ENCODE data around the gene CORIN. TPM values are rescaled to one million over a fixed set of nuclear protein-coding genes. Genes with fewer than 3 reads are reported as not detected.

CORIN gene
- total RNA-seq, 6 donors from 2014 or later = 0.55 to 9.4 (median 2.4) TPM

DNA sequence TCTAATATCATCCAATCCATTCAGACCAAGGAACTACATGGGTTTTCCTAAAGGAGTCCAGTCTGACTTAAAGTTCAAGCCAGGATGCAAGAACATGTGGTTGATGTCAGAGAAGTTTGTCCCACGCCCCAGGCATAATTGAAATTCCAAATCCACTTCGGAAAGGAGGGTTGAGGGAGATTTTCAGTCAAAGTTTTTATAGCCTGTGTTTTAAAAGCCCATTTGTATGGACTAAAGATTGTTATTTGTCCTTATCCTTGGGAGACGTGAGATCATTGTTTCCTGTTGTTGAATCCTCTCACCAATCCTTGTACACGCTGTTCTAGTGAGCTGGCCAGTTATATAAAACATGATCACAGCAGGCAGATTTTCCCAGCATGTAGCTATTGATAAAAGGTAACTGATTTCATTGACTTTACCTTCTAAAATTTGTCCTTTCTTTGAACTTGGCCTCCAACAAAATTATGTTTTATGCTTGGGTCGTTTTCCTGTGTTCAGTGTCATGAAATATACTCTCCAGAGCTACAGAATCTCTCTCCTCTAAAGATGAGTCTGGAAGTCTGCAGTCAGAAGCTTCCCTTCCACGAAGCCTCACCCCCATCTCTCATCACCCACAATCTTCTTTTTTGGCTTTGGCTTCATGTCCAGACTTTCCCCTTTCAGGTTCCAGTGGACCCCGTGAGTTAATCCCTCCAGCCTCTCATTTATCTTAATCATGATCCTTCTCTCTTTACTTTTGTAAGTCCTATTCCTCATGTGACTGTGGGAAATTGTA, 259.9 kb downstream of the CORIN start:
- DNase-seq = no peak
- TF ChIP-seq, protein P1, sequence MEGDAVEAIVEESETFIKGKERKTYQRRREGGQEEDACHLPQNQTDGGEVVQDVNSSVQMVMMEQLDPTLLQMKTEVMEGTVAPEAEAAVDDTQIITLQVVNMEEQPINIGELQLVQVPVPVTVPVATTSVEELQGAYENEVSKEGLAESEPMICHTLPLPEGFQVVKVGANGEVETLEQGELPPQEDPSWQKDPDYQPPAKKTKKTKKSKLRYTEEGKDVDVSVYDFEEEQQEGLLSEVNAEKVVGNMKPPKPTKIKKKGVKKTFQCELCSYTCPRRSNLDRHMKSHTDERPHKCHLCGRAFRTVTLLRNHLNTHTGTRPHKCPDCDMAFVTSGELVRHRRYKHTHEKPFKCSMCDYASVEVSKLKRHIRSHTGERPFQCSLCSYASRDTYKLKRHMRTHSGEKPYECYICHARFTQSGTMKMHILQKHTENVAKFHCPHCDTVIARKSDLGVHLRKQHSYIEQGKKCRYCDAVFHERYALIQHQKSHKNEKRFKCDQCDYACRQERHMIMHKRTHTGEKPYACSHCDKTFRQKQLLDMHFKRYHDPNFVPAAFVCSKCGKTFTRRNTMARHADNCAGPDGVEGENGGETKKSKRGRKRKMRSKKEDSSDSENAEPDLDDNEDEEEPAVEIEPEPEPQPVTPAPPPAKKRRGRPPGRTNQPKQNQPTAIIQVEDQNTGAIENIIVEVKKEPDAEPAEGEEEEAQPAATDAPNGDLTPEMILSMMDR (IDR thresholded peaks at IDR 0.05) = no peak
- TF ChIP-seq EP300 (IDR thresholded peaks at IDR 0.05) (peak in 2 of 4 donors; percentile 86 to 92), POLR2AphosphoS5 (IDR thresholded peaks at IDR 0.05) (peak in 1 of 2 donors; percentile 21), POLR2A (IDR thresholded peaks at IDR 0.05) (no peak)
- H3K27ac ChIP-seq = peak overlapping the region; percentile 70 to 86 (median 72)
- no peaks in the 10 kb centered on the region for H3K27me3 ChIP-seq
- peak; percentile 40 to 80 for ATAC-seq (ENCODE audit: low FRiP score in 2 of 2)
- WGBS, 2 donors = 52 to 54% methylated on average over 7 of the region's 7 CpGs
- H3K36me3 ChIP-seq = peaks cover 0 to 73% (median 21%) of the 10 kb centered on the region in 4 donors
- H3K4me1 ChIP-seq = peaks cover 0 to 14% (median 7%) of the 10 kb centered on the region in 4 donors
- no peak overlapping the region for H3K4me3 ChIP-seq
- H3K9me3 ChIP-seq = no peaks in the 10 kb centered on the region

DNA sequence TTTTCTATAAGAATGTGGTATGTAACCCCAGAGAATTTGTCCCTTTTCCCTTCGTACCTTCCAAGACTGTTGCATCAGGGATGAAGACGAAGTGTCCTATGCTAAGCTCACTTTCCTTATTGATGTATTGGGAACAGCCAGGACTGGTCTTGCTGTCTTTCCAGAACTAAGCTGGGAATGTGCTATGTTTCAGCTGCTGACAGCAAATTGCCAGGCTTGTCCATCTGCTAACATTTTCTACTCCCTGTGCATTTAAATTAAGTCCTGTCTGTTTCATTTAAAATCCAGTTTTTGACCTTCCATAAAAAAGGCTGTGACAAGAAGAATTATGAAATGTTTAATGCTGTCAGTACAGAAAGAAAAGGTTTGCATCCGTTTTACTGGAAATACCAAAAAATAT, 264.9 kb downstream of the CORIN start:
- Histone ChIP-seq H3K4me3 (no peak overlapping the region), H3K36me3 (peaks cover 0 to 83% (median 24%) of the 10 kb centered on the region in 4 donors), H3K4me1 (peaks cover 0 to 11% (median 3%) of the 10 kb centered on the region in 4 donors), H3K27ac (no peak overlapping the region), H3K27me3 (no peaks in the 10 kb centered on the region), H3K9me3 (no peaks in the 10 kb centered on the region)
- no peak for TF ChIP-seq EP300 (IDR thresholded peaks at IDR 0.05)
- TF ChIP-seq POLR2A (IDR thresholded peaks at IDR 0.05) = no peak
- DNase-seq (no peak), ATAC-seq (ENCODE audit: low FRiP score in 2 of 2) (no peak)
- 89 to 90% methylated on average over 3 of the region's 3 CpGs for WGBS, 2 donors

DNA sequence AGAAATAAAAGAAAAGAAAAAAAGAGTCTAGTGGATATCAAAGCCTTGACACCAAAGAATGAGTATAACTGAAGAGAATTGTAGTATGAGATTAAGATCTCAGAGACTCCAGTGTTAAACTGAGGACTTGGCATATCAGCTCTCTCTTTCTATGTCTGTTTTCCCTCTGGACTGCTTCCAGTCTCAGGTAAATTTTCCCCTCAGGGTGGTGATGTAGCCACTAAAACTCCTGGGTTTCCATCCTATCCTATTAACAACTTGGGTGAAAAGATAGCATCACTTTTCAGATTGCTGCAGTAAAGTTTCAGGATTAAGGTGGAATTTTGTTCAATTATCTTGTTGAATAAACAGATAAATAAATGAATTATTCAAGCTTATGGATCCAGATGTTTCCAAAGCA, 267.1 kb downstream of the CORIN start:
- Histone ChIP-seq H3K27me3 (no peaks in the 10 kb centered on the region), H3K4me1 (no peaks in the 10 kb centered on the region), H3K9me3 (no peaks in the 10 kb centered on the region), H3K27ac (no peak overlapping the region), H3K36me3 (peaks cover 0 to 73% (median 24%) of the 10 kb centered on the region in 4 donors), H3K4me3 (no peak overlapping the region)
- TF ChIP-seq, protein P1 (IDR thresholded peaks at IDR 0.05) = no peak
- no peak for TF ChIP-seq POLR2AphosphoS5 (IDR thresholded peaks at IDR 0.05)
- DNase-seq (no peak), ATAC-seq (ENCODE audit: low FRiP score in 2 of 2) (no peak)

DNA sequence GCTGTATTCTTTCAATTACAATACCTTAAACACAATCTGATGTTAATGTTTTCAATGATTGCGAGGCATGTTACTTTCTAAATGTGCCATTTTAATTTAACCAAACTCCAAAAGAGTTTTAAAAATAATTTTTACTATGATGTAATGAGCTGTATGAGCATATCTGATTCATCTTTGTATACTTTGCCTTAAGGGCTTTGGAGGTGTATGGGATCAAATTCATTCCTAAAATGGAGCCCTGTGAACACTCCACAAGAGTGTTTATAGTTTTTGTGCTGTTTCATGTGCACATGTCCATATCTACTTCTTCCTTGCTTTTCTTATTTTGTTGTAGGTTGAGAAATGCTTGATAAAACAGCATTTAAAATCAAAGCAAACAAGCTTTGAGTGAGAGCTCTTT, 270.4 kb downstream of the CORIN start:
- Histone ChIP-seq H3K27me3 (no peaks in the 10 kb centered on the region), H3K9me3 (no peaks in the 10 kb centered on the region), H3K27ac (no peak overlapping the region), H3K4me3 (no peak overlapping the region), H3K4me1 (peaks cover 0 to 3% (median 0%) of the 10 kb centered on the region in 4 donors), H3K36me3 (peaks cover 0 to 48% (median 16%) of the 10 kb centered on the region in 4 donors)
- WGBS, 2 donors = 97% methylated on average over 1 of the region's 1 CpG
- no peak for TF ChIP-seq EP300 (IDR thresholded peaks at IDR 0.05)
- TF ChIP-seq POLR2A (IDR thresholded peaks at IDR 0.05) = no peak
- no peak for TF ChIP-seq POLR2AphosphoS5 (IDR thresholded peaks at IDR 0.05)
- TF ChIP-seq, protein P1 (IDR thresholded peaks at IDR 0.05) = no peak
- no peak for DNase-seq
- no peak for ATAC-seq (ENCODE audit: low FRiP score in 2 of 2)

DNA sequence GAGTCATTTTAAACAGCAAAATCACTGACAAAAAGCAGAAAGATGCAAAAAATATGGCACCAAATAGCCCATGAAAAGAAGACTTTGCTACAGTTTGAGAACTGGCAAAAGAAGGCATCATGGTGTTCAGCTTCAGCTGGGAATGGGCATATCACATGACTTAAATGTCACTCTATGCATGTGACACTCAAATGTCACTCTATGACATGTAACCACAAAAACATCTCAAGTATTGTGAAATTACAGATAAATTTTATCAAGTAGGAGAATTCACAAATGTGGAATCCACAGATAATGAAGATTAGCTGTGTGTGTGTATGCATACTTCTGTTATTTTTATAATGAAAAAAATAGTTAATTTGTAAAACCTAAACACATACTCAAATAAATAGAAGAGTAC, 270.9 kb downstream of the CORIN start:
- DNase-seq = no peak
- TF ChIP-seq POLR2AphosphoS5 (IDR thresholded peaks at IDR 0.05) (no peak), EP300 (IDR thresholded peaks at IDR 0.05) (no peak), POLR2A (IDR thresholded peaks at IDR 0.05) (no peak)
- TF ChIP-seq, protein P1 (IDR thresholded peaks at IDR 0.05) = no peak
- Histone ChIP-seq H3K9me3 (no peaks in the 10 kb centered on the region), H3K4me1 (peaks cover 0 to 3% (median 0%) of the 10 kb centered on the region in 4 donors), H3K27ac (no peak overlapping the region), H3K4me3 (no peak overlapping the region), H3K36me3 (peaks cover 0 to 44% (median 14%) of the 10 kb centered on the region in 4 donors), H3K27me3 (no peaks in the 10 kb centered on the region)
- no peak for ATAC-seq (ENCODE audit: low FRiP score in 2 of 2)

All from upper lobe of left lung (tissue), 6 donors.